Measurements from ENCODE around the gene GPR137. TPM values are rescaled to one million over a fixed set of nuclear protein-coding genes. Genes with fewer than 3 reads are reported as not detected.

The GPR137 gene
- total and polyA plus RNA-seq, 9 of the 15 experiments (the other 6 are each of a cell fraction or from before 2014, with no cell fraction given), result 0.32 to 26.7 (median 10.7) TPM

DNA sequence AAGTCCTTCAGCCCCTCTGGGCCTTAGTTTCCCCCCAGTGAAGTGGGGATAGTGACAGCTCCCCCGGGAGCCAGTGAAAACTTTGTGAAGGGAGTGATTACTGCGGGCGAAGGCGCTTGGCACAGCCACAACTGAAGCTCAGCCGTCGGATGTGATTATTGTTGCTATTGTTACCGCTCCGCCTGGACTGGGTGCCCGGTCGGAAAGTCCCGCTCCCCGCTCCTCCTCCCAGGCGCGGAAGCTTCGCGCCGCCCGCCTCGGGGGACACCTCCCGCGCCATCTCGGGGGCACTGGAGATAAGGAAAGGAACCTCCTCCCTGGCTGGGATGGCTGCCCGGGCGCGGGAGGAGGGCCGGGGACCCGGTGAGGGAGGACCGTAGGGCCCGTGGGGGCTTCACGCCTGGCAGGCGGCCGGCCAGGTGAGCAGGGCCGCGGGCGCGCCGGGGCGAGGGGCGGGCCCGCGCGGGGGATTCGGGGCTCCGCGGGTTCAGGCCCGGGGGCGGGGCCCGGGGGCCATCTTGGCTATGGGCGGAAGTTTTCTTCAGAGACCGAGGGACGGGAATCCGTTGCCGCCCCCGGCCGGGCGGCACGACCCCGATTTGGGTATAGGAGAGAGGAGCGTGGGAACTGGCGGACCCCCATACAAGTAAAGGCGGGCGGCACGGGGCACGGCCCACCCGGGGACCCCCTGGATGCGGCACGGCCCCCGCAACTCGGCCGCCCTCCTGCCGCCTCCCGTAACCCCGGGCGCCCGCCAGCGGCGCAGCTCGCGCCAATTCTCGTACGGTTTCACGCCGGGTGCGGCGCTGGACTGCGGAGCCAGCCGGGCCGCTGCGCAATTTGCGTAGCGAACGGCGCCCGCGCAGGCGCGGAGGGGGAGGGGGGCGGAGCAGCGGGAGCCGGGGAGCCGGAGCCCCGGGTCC is at the start of gene GPR137 (continued):
- TF ChIP-seq, protein P1, sequence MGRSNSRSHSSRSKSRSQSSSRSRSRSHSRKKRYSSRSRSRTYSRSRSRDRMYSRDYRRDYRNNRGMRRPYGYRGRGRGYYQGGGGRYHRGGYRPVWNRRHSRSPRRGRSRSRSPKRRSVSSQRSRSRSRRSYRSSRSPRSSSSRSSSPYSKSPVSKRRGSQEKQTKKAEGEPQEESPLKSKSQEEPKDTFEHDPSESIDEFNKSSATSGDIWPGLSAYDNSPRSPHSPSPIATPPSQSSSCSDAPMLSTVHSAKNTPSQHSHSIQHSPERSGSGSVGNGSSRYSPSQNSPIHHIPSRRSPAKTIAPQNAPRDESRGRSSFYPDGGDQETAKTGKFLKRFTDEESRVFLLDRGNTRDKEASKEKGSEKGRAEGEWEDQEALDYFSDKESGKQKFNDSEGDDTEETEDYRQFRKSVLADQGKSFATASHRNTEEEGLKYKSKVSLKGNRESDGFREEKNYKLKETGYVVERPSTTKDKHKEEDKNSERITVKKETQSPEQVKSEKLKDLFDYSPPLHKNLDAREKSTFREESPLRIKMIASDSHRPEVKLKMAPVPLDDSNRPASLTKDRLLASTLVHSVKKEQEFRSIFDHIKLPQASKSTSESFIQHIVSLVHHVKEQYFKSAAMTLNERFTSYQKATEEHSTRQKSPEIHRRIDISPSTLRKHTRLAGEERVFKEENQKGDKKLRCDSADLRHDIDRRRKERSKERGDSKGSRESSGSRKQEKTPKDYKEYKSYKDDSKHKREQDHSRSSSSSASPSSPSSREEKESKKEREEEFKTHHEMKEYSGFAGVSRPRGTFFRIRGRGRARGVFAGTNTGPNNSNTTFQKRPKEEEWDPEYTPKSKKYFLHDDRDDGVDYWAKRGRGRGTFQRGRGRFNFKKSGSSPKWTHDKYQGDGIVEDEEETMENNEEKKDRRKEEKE (IDR thresholded peaks at IDR 0.05; ENCODE audit: borderline replicate concordance in 1 of 2, control insufficient read depth in 1 of 2, low read depth in 2 of 2, low read length in 1 of 2), result no peak
- TF ChIP-seq KDM2B (CRISPR knock-in tag; IDR thresholded peaks at IDR 0.05) (no peak), BACH1 (tag; IDR thresholded peaks at IDR 0.05) (no peak), KLF10 (CRISPR knock-in tag; IDR thresholded peaks at IDR 0.05) (no peak), FUS (optimal IDR thresholded peaks at IDR 0.05; ENCODE audit: low read depth, low read length) (peak; percentile 97), PHF21A (IDR thresholded peaks at IDR 0.05; ENCODE audit: borderline replicate concordance, low read depth) (no peak), ARHGAP35 (IDR thresholded peaks at IDR 0.05; ENCODE audit: partially characterized antibody) (peak; percentile 95), GABPB2 (CRISPR knock-in tag; conservative IDR thresholded peaks at IDR 0.05) (no peak), YY1 (IDR thresholded peaks at IDR 0.05; ENCODE audit: borderline replicate concordance in 1 of 3, control insufficient read depth in 1 of 3, extremely low read depth in 1 of 3, insufficient read depth in 3 of 3, insufficient read length in 1 of 3, insufficient replicate concordance in 2 of 3, low read depth in 1 of 3, low read length in 2 of 3) (peak; percentile 90 to 98 (median 98)), HNRNPLL (IDR thresholded peaks at IDR 0.05; ENCODE audit: low read depth, low read length, poor library complexity, severe bottlenecking) (peak; percentile 99), HDGF (IDR thresholded peaks at IDR 0.05) (no peak), ZNF239 (CRISPR knock-in tag; IDR thresholded peaks at IDR 0.05) (no peak), TOE1 (IDR thresholded peaks at IDR 0.05; ENCODE audit: borderline replicate concordance) (no peak), TOE1 (CRISPR knock-in tag; IDR thresholded peaks at IDR 0.05; ENCODE audit: borderline replicate concordance, low read depth) (no peak), SAFB (IDR thresholded peaks at IDR 0.05; ENCODE audit: borderline replicate concordance, low read depth, low read length) (no peak), NUFIP1 (IDR thresholded peaks at IDR 0.05; ENCODE audit: partially characterized antibody) (no peak), ZNF3 (CRISPR knock-in tag; IDR thresholded peaks at IDR 0.05) (no peak), ZNF282 (CRISPR knock-in tag; IDR thresholded peaks at IDR 0.05) (no peak), TAF15 (IDR thresholded peaks at IDR 0.05; ENCODE audit: low read depth, low read length) (peak; percentile 99; the same call in 1 of the 2 replicates), STAT5A (IDR thresholded peaks at IDR 0.05; ENCODE audit: borderline replicate concordance, low read length) (no peak), ZFP36 (IDR thresholded peaks at IDR 0.05; ENCODE audit: low read depth, low read length, partially characterized antibody) (no peak), EP300 (IDR thresholded peaks at IDR 0.05; ENCODE audit: low read length) (no peak), DPF2 (IDR thresholded peaks at IDR 0.05) (peak; percentile 32; the same call in 1 of the 2 replicates)
- TF ChIP-seq, protein P2, sequence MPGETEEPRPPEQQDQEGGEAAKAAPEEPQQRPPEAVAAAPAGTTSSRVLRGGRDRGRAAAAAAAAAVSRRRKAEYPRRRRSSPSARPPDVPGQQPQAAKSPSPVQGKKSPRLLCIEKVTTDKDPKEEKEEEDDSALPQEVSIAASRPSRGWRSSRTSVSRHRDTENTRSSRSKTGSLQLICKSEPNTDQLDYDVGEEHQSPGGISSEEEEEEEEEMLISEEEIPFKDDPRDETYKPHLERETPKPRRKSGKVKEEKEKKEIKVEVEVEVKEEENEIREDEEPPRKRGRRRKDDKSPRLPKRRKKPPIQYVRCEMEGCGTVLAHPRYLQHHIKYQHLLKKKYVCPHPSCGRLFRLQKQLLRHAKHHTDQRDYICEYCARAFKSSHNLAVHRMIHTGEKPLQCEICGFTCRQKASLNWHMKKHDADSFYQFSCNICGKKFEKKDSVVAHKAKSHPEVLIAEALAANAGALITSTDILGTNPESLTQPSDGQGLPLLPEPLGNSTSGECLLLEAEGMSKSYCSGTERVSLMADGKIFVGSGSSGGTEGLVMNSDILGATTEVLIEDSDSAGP (CRISPR knock-in tag; IDR thresholded peaks at IDR 0.05), result no peak
